ENCODE measurements around the gene ENTPD8. TPM values are rescaled to one million over a fixed set of nuclear protein-coding genes. Genes with fewer than 3 reads are reported as not detected.

ENTPD8 gene
- total and polyA plus RNA-seq, 2 donors (not counting 1 experiment from before 2014, with no cell fraction given): not detected

- H3K79me2 ChIP-seq (ENCODE audit: control insufficient read depth, insufficient read depth, low read length): no peaks in the 10 kb centered on the region
- Mint-ChIP-seq H3K27me3 (no peaks in the 10 kb centered on the region), H3K4me3 (no peak overlapping the region), H3K9me3 (ENCODE audit: insufficient read depth) (no peaks in the 10 kb centered on the region), H3K4me1 (peaks cover 3% of the 10 kb centered on the region), H3K27ac (no peak overlapping the region)
- no peak overlapping the region for H3K4me2 ChIP-seq (replicated peaks; ENCODE audit: low read depth, low read length, poor library complexity, severe bottlenecking)
- no peak overlapping the region for H2AFZ ChIP-seq (ENCODE audit: insufficient read depth, low read depth, low read length, poor library complexity, severe bottlenecking)
- H3K4me1 ChIP-seq (ENCODE audit: control insufficient read depth in 2 of 2, insufficient read depth in 2 of 2, low read length in 2 of 2): peaks cover 15 to 16% of the 10 kb centered on the region in 2 donors
- ChIA-PET CTCF (no interaction called here), POLR2A (no interaction called here)
- H3K36me3 ChIP-seq (replicated peaks in 1 of 2; ENCODE audit: control extremely low read depth in 1 of 2, control insufficient read depth in 1 of 2, extremely low read depth in 1 of 2, insufficient read depth in 2 of 2, low read length in 1 of 2): no peaks in the 10 kb centered on the region
- no peak overlapping the region for H3K9ac ChIP-seq (ENCODE audit: low read length)
- no peak for DNase-seq
- WGBS (ENCODE audit: insufficient coverage): 67% methylated on average over 42 of the region's 43 CpGs
- intact Hi-C loops (cut with micrococcal nuclease): no loop called here
- no peak for ATAC-seq (ENCODE audit: low read depth)
- peaks cover 0 to 28% (median 8%) of the 10 kb centered on the region in 4 experiments for H3K27me3 ChIP-seq (replicated peaks in 1 of 4; ENCODE audit: control extremely low read depth in 1 of 4, control insufficient read depth in 3 of 4, insufficient read depth in 4 of 4, low read length in 3 of 4)
- H3K9me3 ChIP-seq (ENCODE audit: control extremely low read depth in 1 of 3, control insufficient read depth in 2 of 3, insufficient read depth in 1 of 3, low read length in 2 of 3): peaks cover 0 to 13% (median 0%) of the 10 kb centered on the region in 3 donors
- H4K20me1 ChIP-seq (ENCODE audit: control insufficient read depth, insufficient read depth, low read length, poor library complexity, severe bottlenecking): no peaks in the 10 kb centered on the region
- H3K4me3 ChIP-seq (ENCODE audit: control extremely low read depth in 1 of 5, extremely low read depth in 1 of 5, insufficient read depth in 1 of 5, low read depth in 2 of 5, low read length in 4 of 5): no peak overlapping the region
- TF ChIP-seq EZH2 (IDR thresholded peaks at IDR 0.05; ENCODE audit: borderline replicate concordance, insufficient read depth, low read depth, low read length, poor library complexity, severe bottlenecking): no peak
- TF ChIP-seq, protein P1, sequence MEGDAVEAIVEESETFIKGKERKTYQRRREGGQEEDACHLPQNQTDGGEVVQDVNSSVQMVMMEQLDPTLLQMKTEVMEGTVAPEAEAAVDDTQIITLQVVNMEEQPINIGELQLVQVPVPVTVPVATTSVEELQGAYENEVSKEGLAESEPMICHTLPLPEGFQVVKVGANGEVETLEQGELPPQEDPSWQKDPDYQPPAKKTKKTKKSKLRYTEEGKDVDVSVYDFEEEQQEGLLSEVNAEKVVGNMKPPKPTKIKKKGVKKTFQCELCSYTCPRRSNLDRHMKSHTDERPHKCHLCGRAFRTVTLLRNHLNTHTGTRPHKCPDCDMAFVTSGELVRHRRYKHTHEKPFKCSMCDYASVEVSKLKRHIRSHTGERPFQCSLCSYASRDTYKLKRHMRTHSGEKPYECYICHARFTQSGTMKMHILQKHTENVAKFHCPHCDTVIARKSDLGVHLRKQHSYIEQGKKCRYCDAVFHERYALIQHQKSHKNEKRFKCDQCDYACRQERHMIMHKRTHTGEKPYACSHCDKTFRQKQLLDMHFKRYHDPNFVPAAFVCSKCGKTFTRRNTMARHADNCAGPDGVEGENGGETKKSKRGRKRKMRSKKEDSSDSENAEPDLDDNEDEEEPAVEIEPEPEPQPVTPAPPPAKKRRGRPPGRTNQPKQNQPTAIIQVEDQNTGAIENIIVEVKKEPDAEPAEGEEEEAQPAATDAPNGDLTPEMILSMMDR (IDR thresholded peaks at IDR 0.05): no peak
- H3K27ac ChIP-seq (ENCODE audit: low read length in 2 of 2): no peak overlapping the region
Measured at GRCh38 chr9:137434498-137435380, 6.4 kb downstream of the ENTPD8 start.

DNA sequence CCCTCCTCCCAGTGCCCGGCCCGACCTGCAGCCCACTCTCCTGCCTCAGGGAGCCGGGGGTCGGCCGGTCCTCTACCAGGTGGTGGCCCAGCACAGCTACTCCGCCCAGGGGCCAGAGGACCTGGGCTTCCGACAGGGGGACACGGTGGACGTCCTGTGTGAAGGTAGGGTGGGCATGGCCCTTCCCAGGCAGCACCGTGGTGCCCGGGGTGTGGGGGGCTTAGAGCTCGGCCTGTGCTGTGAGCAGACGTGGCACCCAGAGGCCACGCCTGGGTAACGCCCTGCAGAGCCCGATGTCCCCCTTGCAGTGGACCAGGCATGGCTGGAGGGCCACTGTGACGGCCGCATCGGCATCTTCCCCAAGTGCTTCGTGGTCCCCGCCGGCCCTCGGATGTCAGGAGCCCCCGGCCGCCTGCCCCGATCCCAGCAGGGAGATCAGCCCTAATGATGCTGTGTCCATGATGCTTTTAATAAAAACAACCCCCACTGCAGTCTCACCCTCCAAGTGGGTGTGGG is 7.2 kb downstream of the ENTPD8 start:
- Histone ChIP-seq H3K4me2 (replicated peaks; ENCODE audit: low read depth, low read length, poor library complexity, severe bottlenecking) (no peak overlapping the region), H2AFZ (ENCODE audit: insufficient read depth, low read depth, low read length, poor library complexity, severe bottlenecking) (no peak overlapping the region), H4K20me1 (ENCODE audit: control insufficient read depth, insufficient read depth, low read length, poor library complexity, severe bottlenecking) (no peaks in the 10 kb centered on the region), H3K9me3 (ENCODE audit: control extremely low read depth in 1 of 3, control insufficient read depth in 2 of 3, insufficient read depth in 1 of 3, low read length in 2 of 3) (peaks cover 0 to 13% (median 0%) of the 10 kb centered on the region in 3 donors), H3K36me3 (replicated peaks in 1 of 2; ENCODE audit: control extremely low read depth in 1 of 2, control insufficient read depth in 1 of 2, extremely low read depth in 1 of 2, insufficient read depth in 2 of 2, low read length in 1 of 2) (no peaks in the 10 kb centered on the region), H3K27ac (ENCODE audit: low read length in 2 of 2) (no peak overlapping the region), H3K4me3 (ENCODE audit: control extremely low read depth in 1 of 5, extremely low read depth in 1 of 5, insufficient read depth in 1 of 5, low read depth in 2 of 5, low read length in 4 of 5) (no peak overlapping the region), H3K9ac (ENCODE audit: low read length) (no peak overlapping the region), H3K4me1 (ENCODE audit: control insufficient read depth in 2 of 2, insufficient read depth in 2 of 2, low read length in 2 of 2) (peaks cover 22 to 23% of the 10 kb centered on the region in 2 donors), H3K27me3 (replicated peaks in 1 of 4; ENCODE audit: control extremely low read depth in 1 of 4, control insufficient read depth in 3 of 4, insufficient read depth in 4 of 4, low read length in 3 of 4) (peaks cover 0 to 35% (median 8%) of the 10 kb centered on the region in 4 experiments), H3K79me2 (ENCODE audit: control insufficient read depth, insufficient read depth, low read length) (no peaks in the 10 kb centered on the region)
- H3K27me3 Mint-ChIP-seq: no peaks in the 10 kb centered on the region
- TF ChIP-seq, protein P1 (IDR thresholded peaks at IDR 0.05): no peak
- no peak for TF ChIP-seq EZH2 (IDR thresholded peaks at IDR 0.05; ENCODE audit: borderline replicate concordance, insufficient read depth, low read depth, low read length, poor library complexity, severe bottlenecking)
- no peak overlapping the region for H3K27ac Mint-ChIP-seq
- no peak for ATAC-seq (ENCODE audit: low read depth)
- no peak overlapping the region for H3K4me3 Mint-ChIP-seq
- POLR2A ChIA-PET: interaction anchor here (0.7 kb wide), 1 partner anchor 64 kb away, joined by 3 read pairs; no protein-coding TSS in a partner anchor
- 88% methylated on average over 20 of the region's 26 CpGs for WGBS (ENCODE audit: insufficient coverage)
- no peaks in the 10 kb centered on the region for H3K9me3 Mint-ChIP-seq (ENCODE audit: insufficient read depth)
- CTCF ChIA-PET: no interaction called here
- DNase-seq: no peak
- peaks cover 7% of the 10 kb centered on the region for H3K4me1 Mint-ChIP-seq
- intact Hi-C loops (cut with micrococcal nuclease): no loop called here

Measured in B cell (primary cell).